ENCODE data around the gene AGAP3. TPM values are rescaled to one million over a fixed set of nuclear protein-coding genes. Genes with fewer than 3 reads are reported as not detected.
A peak's percentile ranks its signal among the peaks of the same experiment; 100 is the strongest.

Gene AGAP3
- total and polyA plus RNA-seq, 7 donors, result 27.7 to 89.7 (median 36.4) TPM

DNA sequence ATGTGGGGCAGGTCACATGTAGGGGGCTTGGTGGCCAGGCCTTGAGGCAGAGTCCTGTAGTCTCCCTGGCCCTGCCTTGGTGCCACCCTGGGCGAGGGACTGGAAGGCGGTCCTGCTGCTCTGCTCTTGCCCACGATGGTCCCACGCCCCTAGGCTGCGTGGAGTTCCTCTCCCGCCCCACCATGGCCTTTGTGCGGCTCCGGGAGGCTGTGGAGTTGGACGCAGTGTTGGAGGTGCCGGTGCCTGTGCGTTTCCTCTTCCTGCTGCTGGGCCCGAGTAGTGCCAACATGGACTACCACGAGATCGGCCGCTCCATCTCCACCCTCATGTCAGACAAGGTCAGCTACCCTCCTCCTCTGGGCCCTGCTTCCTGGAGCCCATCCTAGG lies 15.7 kb upstream of the AGAP3 start:
- TF ChIP-seq EP300 (IDR thresholded peaks at IDR 0.05), result no peak
- TF ChIP-seq POLR2AphosphoS5 (IDR thresholded peaks at IDR 0.05), result no peak
- TF ChIP-seq, protein P1, sequence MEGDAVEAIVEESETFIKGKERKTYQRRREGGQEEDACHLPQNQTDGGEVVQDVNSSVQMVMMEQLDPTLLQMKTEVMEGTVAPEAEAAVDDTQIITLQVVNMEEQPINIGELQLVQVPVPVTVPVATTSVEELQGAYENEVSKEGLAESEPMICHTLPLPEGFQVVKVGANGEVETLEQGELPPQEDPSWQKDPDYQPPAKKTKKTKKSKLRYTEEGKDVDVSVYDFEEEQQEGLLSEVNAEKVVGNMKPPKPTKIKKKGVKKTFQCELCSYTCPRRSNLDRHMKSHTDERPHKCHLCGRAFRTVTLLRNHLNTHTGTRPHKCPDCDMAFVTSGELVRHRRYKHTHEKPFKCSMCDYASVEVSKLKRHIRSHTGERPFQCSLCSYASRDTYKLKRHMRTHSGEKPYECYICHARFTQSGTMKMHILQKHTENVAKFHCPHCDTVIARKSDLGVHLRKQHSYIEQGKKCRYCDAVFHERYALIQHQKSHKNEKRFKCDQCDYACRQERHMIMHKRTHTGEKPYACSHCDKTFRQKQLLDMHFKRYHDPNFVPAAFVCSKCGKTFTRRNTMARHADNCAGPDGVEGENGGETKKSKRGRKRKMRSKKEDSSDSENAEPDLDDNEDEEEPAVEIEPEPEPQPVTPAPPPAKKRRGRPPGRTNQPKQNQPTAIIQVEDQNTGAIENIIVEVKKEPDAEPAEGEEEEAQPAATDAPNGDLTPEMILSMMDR (IDR thresholded peaks at IDR 0.05), result no peak
- H3K4me1 ChIP-seq, result no peaks in the 10 kb centered on the region
- no peaks in the 10 kb centered on the region for H3K9me3 ChIP-seq
- WGBS, 2 donors, result 92 to 95% methylated on average over 15 of the region's 15 CpGs
- no peaks in the 10 kb centered on the region for H3K27me3 ChIP-seq
- peaks cover 55 to 100% (median 88%) of the 10 kb centered on the region in 4 donors for H3K36me3 ChIP-seq
- no peak for DNase-seq
- H3K4me3 ChIP-seq, result no peak overlapping the region
- intact Hi-C loops (cut with DNase I), result no loop called here
- no peak overlapping the region for H3K27ac ChIP-seq

DNA sequence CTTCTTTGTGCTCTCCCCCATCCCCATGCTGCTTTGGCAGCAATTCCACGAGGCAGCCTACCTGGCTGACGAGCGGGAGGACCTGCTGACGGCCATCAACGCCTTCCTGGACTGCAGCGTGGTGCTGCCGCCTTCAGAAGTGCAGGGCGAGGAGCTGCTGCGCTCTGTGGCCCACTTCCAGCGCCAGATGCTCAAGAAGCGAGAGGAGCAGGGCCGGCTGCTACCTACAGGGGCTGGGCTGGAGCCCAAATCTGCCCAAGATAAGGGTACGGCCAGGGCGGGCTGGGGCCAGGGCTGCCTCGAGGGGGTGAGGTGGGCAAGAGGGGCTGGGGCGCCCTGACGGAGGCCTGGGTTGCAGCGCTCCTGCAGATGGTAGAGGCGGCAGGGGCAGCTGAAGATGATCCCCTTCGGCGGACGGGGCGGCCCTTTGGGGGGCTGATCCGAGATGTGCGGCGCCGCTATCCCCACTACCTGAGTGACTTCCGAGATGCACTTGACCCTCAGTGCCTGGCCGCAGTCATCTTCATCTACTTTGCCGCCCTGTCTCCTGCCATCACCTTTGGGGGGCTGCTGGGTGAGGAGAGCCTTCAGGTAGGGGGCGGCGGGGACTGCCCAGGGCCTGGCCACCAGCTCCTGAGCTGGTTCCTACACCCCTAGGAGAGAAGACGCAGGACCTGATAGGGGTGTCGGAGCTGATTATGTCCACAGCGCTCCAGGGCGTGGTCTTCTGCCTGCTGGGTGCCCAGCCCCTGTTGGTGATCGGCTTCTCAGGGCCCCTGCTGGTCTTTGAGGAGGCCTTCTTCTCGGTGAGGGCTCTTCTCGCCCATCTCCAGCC lies 15.0 kb upstream of the AGAP3 start:
- TF ChIP-seq EP300 (IDR thresholded peaks at IDR 0.05) (no peak), POLR2A (IDR thresholded peaks at IDR 0.05) (no peak), POLR2AphosphoS5 (IDR thresholded peaks at IDR 0.05) (no peak)
- TF ChIP-seq, protein P1 (IDR thresholded peaks at IDR 0.05), result no peak
- DNase-seq, result no peak
- no peak overlapping the region for H3K4me3 ChIP-seq
- no peaks in the 10 kb centered on the region for H3K27me3 ChIP-seq
- no peaks in the 10 kb centered on the region for H3K4me1 ChIP-seq
- no peaks in the 10 kb centered on the region for H3K9me3 ChIP-seq
- no peak overlapping the region for H3K27ac ChIP-seq
- intact Hi-C loops (cut with DNase I), result no loop called here
- H3K36me3 ChIP-seq, result peaks cover 58 to 100% (median 87%) of the 10 kb centered on the region in 4 donors
- WGBS, 2 donors, result 93 to 94% methylated on average over 39 of the region's 39 CpGs

DNA sequence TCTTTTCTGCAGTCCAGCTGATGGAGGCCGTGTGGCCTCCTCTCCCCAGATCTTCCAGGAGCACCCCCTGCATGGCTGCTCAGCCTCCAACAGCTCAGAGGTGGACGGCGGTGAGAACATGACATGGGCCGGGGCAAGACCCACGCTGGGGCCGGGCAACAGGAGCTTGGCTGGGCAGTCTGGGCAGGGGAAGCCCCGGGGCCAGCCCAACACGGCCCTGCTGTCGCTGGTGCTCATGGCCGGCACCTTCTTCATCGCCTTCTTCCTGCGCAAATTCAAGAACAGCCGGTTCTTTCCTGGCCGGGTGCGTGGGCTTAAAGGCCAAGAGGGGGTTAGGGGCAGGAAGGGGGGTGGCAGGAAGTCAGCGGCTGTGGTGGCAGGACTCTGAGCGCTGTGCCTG lies 12.3 kb upstream of the AGAP3 start:
- intact Hi-C loops (cut with DNase I), result no loop called here
- TF ChIP-seq EP300 (IDR thresholded peaks at IDR 0.05), result no peak
- no peak for TF ChIP-seq POLR2AphosphoS5 (IDR thresholded peaks at IDR 0.05)
- no peak for TF ChIP-seq POLR2A (IDR thresholded peaks at IDR 0.05)
- TF ChIP-seq, protein P1 (IDR thresholded peaks at IDR 0.05), result no peak
- DNase-seq, result no peak
- WGBS, 2 donors, result 92 to 94% methylated on average over 17 of the region's 17 CpGs
- Histone ChIP-seq H3K27me3 (no peaks in the 10 kb centered on the region), H3K27ac (no peak overlapping the region), H3K36me3 (peaks cover 44 to 85% (median 63%) of the 10 kb centered on the region in 4 donors), H3K4me3 (no peak overlapping the region), H3K9me3 (no peaks in the 10 kb centered on the region), H3K4me1 (peaks cover 0 to 22% (median 17%) of the 10 kb centered on the region in 4 donors)

DNA sequence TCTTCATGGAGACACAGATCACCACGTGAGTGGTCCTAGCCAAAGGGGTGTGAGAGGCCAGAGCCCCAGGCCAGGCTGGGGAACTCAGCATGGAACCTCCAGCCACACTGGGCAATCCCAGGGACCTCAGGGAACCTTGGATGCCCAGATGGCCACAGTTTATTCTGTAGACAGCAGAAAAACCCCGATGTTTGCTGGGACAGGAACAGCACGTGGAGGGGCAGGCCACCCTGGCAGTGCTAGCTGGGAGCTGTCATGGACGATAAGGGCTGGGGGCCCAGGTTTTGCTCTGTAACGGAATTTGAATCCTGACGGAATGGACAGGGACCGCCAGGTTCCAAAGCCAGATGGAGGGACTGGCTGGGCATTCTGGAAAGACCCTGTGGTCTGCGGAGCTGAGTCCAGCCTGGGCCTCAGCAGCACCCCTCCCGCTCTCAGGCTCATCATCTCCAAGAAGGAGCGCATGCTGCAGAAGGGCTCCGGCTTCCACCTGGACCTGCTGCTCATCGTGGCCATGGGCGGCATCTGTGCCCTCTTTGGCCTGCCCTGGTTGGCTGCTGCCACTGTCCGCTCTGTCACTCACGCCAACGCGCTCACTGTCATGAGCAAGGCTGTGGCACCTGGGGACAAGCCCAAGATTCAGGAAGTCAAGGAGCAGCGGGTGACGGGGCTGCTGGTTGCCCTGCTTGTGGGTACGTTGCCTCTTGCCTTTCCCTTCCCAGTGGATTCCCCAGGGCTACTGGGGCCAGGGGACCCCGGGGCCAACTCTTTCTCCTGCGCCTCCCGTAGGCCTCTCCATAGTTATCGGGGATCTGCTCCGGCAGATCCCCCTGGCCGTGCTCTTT lies 11.2 kb upstream of the AGAP3 start:
- Histone ChIP-seq H3K27me3 (no peaks in the 10 kb centered on the region), H3K4me3 (no peak overlapping the region), H3K9me3 (no peaks in the 10 kb centered on the region), H3K4me1 (peaks cover 0 to 32% (median 28%) of the 10 kb centered on the region in 4 donors), H3K27ac (no peak overlapping the region), H3K36me3 (peaks cover 38 to 74% (median 55%) of the 10 kb centered on the region in 4 donors)
- 94% methylated on average over 26 of the region's 26 CpGs for whole genome bisulfite sequencing, 2 donors
- TF ChIP-seq, protein P1 (IDR thresholded peaks at IDR 0.05), result no peak
- TF ChIP-seq POLR2A (IDR thresholded peaks at IDR 0.05) (no peak), POLR2AphosphoS5 (IDR thresholded peaks at IDR 0.05) (peak in 1 of 4 donors; percentile 12), EP300 (IDR thresholded peaks at IDR 0.05) (no peak)
- DNase-seq, result no peak
- intact Hi-C loops (cut with DNase I), result no loop called here
